Chondrocyte (in vitro differentiated cells): Measurements from ENCODE around the gene TLCD5. TPM values are rescaled to one million over a fixed set of nuclear protein-coding genes. Genes with fewer than 3 reads are reported as not detected.

Source experiments
- DNase-seq: peaks from one replicate; pipeline ENCODE4 v3.0.0; 2021; ENCODE audit warnings: mixed read lengths, low spot score
- H3K27ac Mint-ChIP-seq: one replicate; pipeline ENCODE4 v1.8.0; 2021; ENCODE audit warnings: mild to moderate bottlenecking, moderate library complexity, mixed read lengths; ENCODE audit not compliant: unreplicated experiment
- H3K27me3 Mint-ChIP-seq: 2 replicates; pipeline ENCODE4 v1.8.0; 2021; ENCODE audit warnings: low read depth, mixed read lengths
- H3K36me3 Mint-ChIP-seq: 2 replicates; pipeline ENCODE4 v1.8.0; 2021; ENCODE audit warnings: low read depth, mixed read lengths
- H3K4me1 Mint-ChIP-seq: 2 replicates; pipeline ENCODE4 v1.8.0; 2021; ENCODE audit warnings: low read depth, mild to moderate bottlenecking, mixed read lengths
- H3K4me3 Mint-ChIP-seq: one replicate; pipeline ENCODE4 v1.8.0; 2021; ENCODE audit warnings: mild to moderate bottlenecking, moderate library complexity, mixed read lengths; ENCODE audit not compliant: unreplicated experiment
- H3K9me3 Mint-ChIP-seq: 2 replicates; pipeline ENCODE4 v1.8.0; 2021; ENCODE audit warnings: low read depth, mixed read lengths
- CTCF ChIP-seq: fragments of 200-600 bp; sonication (generic); IDR thresholded peaks from 2 replicates; pipeline ENCODE4 v1.5.0; 2021; ENCODE audit warnings: antibody characterized with exemption, mild to moderate bottlenecking, moderate library complexity
- total RNA-seq: library from RNA; stranded (reverse); gene quantifications from 3 replicates; pipeline ENCODE4 v1.2.1, GENCODE V29; 2021

TLCD5 gene
- total RNA-seq, 1 donor from 2014 or later, result 10.5 TPM

GRCh38 chr11:120363436-120363835, 38.3 kb downstream of the TLCD5 start:
- Mint-ChIP-seq H3K27ac (no peak overlapping the region), H3K27me3 (no peaks in the 10 kb centered on the region), H3K9me3 (no peaks in the 10 kb centered on the region), H3K4me1 (peaks cover 28% of the 10 kb centered on the region), H3K36me3 (no peaks in the 10 kb centered on the region), H3K4me3 (no peak overlapping the region)
- TF ChIP-seq CTCF, result no peak
- DNase-seq, result no peak

- no peak for TF ChIP-seq CTCF
- H3K4me3 Mint-ChIP-seq, result no peak overlapping the region
- no peak overlapping the region for H3K27ac Mint-ChIP-seq
- no peak for DNase-seq
- peaks cover 29% of the 10 kb centered on the region for H3K4me1 Mint-ChIP-seq
- no peaks in the 10 kb centered on the region for H3K36me3 Mint-ChIP-seq
- H3K27me3 Mint-ChIP-seq, result no peaks in the 10 kb centered on the region
- H3K9me3 Mint-ChIP-seq, result no peaks in the 10 kb centered on the region
These were observed 40.4 kb downstream of the TLCD5 start for GRCh38 chr11:120365512-120365911.

- no peak for TF ChIP-seq CTCF
- Mint-ChIP-seq H3K4me3 (no peak overlapping the region), H3K36me3 (no peaks in the 10 kb centered on the region), H3K27me3 (no peaks in the 10 kb centered on the region), H3K9me3 (no peaks in the 10 kb centered on the region), H3K27ac (no peak overlapping the region), H3K4me1 (peaks cover 39% of the 10 kb centered on the region)
- DNase-seq, result no peak
These were observed 47.2 kb downstream of the TLCD5 start for GRCh38 chr11:120372296-120372695.

GRCh38 chr11:120375076-120375475, 50.0 kb downstream of the TLCD5 start:
- Mint-ChIP-seq H3K4me3 (no peak overlapping the region), H3K36me3 (peaks cover 7% of the 10 kb centered on the region), H3K4me1 (peaks cover 53% of the 10 kb centered on the region), H3K9me3 (peaks cover 10% of the 10 kb centered on the region), H3K27me3 (no peaks in the 10 kb centered on the region), H3K27ac (peak overlapping the region; percentile 49)
- no peak for TF ChIP-seq CTCF
- no peak for DNase-seq

GRCh38 chr11:120376547-120377182, 51.6 kb downstream of the TLCD5 start:
- no peak for DNase-seq
- TF ChIP-seq CTCF, result no peak
- H3K4me1 Mint-ChIP-seq, result peaks cover 60% of the 10 kb centered on the region
- H3K27ac Mint-ChIP-seq, result no peak overlapping the region
- H3K27me3 Mint-ChIP-seq, result no peaks in the 10 kb centered on the region
- H3K4me3 Mint-ChIP-seq, result no peak overlapping the region
- H3K9me3 Mint-ChIP-seq, result peaks cover 10% of the 10 kb centered on the region
- peaks cover 7% of the 10 kb centered on the region for H3K36me3 Mint-ChIP-seq
